ENCODE measurements around the gene OR2T10.
"Not testable (repeated sequence)": the region's sequence is repeated elsewhere in the genome, so short reads cannot be mapped to it uniquely, and the experiment has no call there.

OR2T10 gene

GRCh38 chr1:248593226-248593625, 4.3 kb downstream of the OR2T10 start:
- DNase-seq: no peak

GRCh38 chr1:248592655-248593054, 4.8 kb downstream of the OR2T10 start:
- DNase-seq: no peak

DNA sequence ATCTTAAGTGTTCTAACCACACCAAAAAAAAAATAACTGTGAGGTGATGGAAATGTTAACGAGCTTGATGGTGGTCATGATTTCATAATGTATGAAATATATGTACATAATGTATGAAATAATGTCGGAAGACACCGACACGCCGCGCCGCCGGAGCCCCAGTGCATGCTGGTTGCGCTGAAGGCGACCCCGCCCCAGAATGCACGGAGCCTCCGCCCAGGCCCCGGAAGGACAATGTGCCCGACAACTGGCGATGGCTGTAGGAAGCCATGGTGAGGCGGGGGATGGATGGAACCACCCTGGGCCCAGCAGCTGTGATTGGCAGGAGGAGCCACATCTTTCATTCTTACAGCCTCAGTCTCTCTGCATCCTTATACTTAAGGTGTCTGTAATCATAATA, 7.4 kb downstream of the OR2T10 start:
- DNase-seq: no peak

- DNase-seq: no peak
Observed at GRCh38 chr1:248589334-248589733, 8.2 kb downstream of the OR2T10 start.

- no peak for DNase-seq
Observed at GRCh38 chr1:248585266-248585665, 12.2 kb downstream of the OR2T10 start.

DNA sequence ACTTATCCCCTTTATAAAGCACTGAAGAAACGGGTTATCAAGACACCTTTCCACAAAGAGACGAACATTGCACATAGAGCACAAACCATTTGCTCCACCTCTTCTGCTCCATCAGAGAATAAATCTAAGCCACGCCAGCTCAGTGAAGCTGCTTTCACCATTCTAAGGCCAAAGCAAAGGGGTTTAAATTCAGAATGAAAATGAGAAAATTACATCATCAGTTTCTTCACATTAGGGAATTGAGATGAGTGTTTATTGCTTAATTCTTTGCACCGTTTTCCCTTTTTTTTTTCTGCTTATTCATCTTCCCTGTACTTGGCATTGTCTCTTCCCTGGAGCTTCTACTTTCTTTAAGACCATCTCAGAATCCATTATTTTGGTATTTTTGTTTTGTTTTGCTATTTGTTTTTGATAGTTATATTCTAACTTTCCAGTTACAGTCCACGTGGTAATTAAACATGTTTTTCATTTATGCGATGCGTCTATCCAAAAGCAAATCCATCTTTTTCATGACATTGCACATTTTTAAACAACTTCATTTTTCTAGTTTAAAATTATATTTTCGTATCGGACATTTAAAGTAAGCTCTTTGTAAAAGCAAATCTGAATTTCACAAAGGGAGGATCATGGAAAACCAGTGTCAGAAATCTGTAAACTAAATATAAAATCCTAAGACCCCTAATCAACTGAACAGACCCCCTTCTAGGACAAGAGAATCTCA, 21.1 kb downstream of the OR2T10 start:
- DNase-seq: no peak

GRCh38 chr1:248574657-248575056, 22.8 kb downstream of the OR2T10 start, which contains the start of gene OR2T34:
OR2T34 (minus strand) TSS chr1:248574757; CDS start chr1:248574757, 0 bp downstream.
- not testable (repeated sequence) for DNase-seq

DNA sequence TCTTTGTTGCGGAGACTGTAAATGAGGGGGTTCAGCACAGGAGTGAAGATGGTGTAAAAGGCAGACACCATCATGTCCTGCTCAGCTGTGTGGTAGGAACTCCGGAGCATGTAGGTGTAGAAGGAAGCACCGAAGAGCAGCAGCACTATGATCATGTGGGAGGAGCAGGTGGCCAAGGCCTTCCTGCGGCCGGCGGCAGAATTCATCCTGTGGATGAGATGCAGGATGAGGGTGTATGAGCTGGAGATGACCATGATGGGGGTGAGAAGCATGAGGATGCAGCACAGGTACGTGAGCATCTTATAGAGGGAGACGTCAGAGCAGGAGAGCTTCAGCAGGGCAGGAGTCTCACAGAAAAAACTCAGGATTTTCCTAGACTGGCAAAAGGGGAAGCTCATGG, 23.6 kb downstream of the OR2T10 start:
- DNase-seq: not testable (repeated sequence)

DNA sequence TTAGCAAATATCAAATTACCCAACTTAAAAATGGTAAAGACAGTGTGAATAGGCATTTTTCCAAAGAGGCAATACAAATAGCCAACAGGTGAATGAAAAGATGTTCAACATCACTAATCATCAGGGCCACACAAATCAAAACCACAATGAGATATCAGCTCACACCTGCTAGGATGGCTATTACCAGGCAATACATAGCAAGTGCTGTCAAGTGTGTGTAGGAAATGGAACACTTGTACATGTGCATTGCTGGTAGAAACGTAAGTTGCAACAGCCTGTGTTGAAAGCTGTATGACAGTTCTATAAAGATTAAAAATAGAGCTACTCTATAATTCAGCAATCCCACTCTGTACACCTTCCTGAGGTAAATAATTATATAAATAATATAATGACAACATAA, 25.5 kb downstream of the OR2T10 start:
- not testable (repeated sequence) for DNase-seq

DNA sequence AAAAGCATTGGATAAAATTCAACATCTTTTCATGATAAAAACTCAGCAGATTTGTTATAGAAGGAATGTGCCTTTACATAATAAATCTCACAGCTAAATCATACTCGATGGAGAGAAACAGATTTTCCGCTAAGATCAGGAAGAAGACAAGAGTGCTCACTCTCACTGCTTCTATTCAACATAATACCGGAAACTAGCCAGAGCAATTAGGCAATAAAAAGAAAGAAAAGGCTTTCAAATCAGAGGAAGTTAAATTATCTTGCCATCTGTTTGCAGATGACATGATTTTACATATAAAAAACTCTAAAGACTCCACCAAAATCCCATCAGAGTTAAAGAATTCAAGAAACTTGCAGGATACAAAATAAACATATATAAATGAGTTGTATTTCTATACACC, 26.7 kb downstream of the OR2T10 start:
- DNase-seq: not testable (repeated sequence)

DNA sequence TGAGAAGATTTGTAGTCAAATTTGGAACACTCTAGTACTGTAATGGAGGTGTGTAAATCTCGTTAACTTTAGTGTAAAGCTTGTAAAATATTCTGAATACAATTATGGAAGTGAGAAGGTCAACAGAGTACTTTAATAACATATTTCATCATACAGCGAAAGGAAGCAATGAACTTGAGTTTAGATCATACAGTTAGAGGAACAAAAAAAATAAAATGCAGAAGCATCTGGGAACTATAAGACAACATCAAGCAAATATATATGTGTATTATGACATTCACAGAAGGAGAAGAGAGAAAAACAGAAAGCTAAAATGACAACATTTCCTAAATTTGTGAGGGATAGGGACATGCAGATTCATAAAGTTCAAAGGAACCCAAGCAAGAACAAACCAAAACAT, 28.5 kb downstream of the OR2T10 start:
- not testable (repeated sequence) for DNase-seq

- DNase-seq: not testable (repeated sequence)
Observed at GRCh38 chr1:248565530-248566373, 31.7 kb downstream of the OR2T10 start.

GRCh38 chr1:248562672-248563071, 34.8 kb downstream of the OR2T10 start, which contains the start of gene OR2T29:
OR2T29 (minus strand) TSS chr1:248562772; CDS start chr1:248559491, 3,281 bp downstream.
- not testable (repeated sequence) for DNase-seq

- not testable (repeated sequence) for DNase-seq
Observed at GRCh38 chr1:248551027-248551426, 46.5 kb downstream of the OR2T10 start.

- not testable (repeated sequence) for DNase-seq
Observed at GRCh38 chr1:248547383-248547782, 50.1 kb downstream of the OR2T10 start.

Data from EL (cell line).